ENCODE measurements around the gene TRMT2B. TPM values are rescaled to one million over a fixed set of nuclear protein-coding genes. Genes with fewer than 3 reads are reported as not detected.

Gene TRMT2B, protein sequence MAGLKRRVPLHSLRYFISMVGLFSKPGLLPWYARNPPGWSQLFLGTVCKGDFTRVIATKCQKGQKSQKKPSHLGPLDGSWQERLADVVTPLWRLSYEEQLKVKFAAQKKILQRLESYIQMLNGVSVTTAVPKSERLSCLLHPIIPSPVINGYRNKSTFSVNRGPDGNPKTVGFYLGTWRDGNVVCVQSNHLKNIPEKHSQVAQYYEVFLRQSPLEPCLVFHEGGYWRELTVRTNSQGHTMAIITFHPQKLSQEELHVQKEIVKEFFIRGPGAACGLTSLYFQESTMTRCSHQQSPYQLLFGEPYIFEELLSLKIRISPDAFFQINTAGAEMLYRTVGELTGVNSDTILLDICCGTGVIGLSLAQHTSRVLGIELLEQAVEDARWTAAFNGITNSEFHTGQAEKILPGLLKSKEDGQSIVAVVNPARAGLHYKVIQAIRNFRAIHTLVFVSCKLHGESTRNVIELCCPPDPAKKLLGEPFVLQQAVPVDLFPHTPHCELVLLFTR
- 18.8 and 20.5 TPM in 2 replicates for total RNA-seq
- long read RNA-seq, partial matches to known transcripts = 8 of 57 reads
- long read RNA-seq, other reads (novel, unspliced or antisense) = 49 of 57 reads

DNA sequence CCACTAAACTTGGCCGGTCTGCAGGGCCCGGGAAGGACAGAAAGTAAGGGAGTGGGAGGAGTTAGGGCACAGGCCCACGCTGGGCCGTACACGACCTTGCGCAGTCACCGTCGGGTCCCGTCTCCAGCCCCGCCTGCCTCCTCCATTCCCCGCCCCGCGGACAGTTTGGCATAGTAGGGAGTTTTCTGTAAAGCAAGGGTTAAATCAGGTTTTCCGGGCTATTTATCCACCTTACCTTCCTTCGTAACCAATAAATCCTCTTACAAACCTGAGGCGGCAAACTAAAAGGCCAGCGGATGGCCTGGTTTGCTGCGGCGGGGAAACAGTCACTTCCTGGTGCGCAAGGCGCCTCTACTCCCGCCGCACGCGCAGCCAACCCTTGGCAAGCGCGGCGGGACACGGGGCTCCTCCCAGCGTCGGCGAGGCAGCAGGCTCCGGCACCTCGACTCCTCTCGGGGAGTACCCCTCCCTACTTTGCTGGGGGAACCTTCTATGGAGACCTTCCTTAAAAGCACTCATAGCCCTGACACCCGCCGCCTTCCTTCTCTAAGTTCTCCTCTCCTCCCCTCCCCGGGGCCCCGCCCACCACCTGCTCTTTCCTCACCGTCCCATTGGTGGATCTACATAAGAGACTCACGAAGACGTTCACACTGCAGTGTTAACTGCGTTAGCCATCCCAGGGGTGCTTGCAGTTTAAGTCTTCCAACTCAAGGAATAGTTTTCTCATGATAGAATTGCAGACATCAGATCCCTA is at the start of gene TRMT2B:
TRMT2B (minus strand) TSS at position 563 of the 754 bp plus-strand sequence. CDS start 9,822 bp downstream, outside the sequence.
- DNase-seq (ENCODE audit: low spot score, unreplicated experiment) = peak; percentile 14
- Mint-ChIP-seq H3K27me3 (no peaks in the 10 kb centered on the region), H3K36me3 (ENCODE audit: insufficient read depth) (peaks cover 4% of the 10 kb centered on the region), H3K4me3 (ENCODE audit: low read depth) (peak within 1 kb of the TSS; percentile 90), H3K4me1 (ENCODE audit: low read depth) (no peaks in the 10 kb centered on the region), H3K27ac (peak within 1 kb of the TSS; percentile 96), H3K9me3 (ENCODE audit: low read depth) (peaks cover 12% of the 10 kb centered on the region)
- TF ChIP-seq CTCF (IDR thresholded peaks at IDR 0.05; ENCODE audit: unreplicated experiment) = no peak

DNA sequence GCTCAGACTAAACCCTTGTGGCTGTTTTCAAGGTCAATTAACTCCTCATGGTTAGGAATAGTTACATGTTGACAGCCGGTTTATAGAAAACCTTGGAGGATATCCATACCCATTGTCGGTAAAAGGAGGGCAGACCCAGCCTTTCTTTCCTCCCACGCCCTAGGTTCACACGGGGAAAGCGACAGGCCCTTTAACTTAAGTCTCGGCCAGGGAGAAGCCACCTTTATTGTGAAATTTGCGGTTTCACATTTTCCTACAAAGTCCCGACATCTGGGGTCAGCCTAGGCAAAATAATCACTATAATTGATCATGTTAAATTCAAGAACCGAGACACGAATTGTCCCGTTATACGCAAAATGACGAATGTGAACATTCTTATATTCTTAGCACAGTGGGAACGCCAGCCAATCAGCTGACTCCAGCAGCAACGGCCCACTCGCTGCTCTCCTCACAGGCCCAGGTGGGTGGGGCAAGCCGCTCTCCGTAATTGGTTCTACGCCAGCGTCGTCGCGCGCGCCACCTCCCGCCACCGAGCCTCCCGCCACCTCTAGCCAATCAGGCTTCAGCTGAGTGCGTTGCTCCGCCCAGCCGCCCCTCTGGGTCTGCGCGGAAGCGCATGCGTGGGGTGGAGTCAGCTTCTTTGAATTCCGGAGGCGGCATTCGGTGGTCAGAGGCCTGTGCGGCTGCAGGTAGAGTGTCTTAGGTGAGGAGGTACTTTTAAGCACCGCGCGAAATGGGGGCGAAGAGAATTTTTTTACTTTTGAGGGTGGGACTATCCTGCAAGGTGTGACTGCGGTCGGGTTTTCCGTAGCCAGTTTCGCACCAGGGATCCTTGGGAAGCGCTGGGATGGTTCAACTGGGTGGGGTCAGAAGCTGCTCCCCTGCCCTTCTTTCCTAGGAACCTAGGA is 45.9 kb upstream of the TRMT2B start, which contains the start of gene CENPI:
CENPI (plus strand) TSS at position 659 of the 908 bp plus-strand sequence. CDS start 2,867 bp downstream, outside the sequence.
- Mint-ChIP-seq H3K36me3 (ENCODE audit: insufficient read depth) (peaks cover 5% of the 10 kb centered on the region), H3K9me3 (ENCODE audit: low read depth) (peaks cover 15% of the 10 kb centered on the region), H3K4me1 (ENCODE audit: low read depth) (peaks cover 10% of the 10 kb centered on the region), H3K4me3 (ENCODE audit: low read depth) (peak within 1 kb of the TSS; percentile 87), H3K27ac (peak within 1 kb of the TSS; percentile 97), H3K27me3 (no peaks in the 10 kb centered on the region)
- no peak for TF ChIP-seq CTCF (IDR thresholded peaks at IDR 0.05; ENCODE audit: unreplicated experiment)
- DNase-seq (ENCODE audit: low spot score, unreplicated experiment) = peak; percentile 80

- Mint-ChIP-seq H3K27ac (no peak overlapping the region), H3K27me3 (no peaks in the 10 kb centered on the region), H3K4me3 (ENCODE audit: low read depth) (no peak overlapping the region), H3K9me3 (ENCODE audit: low read depth) (peaks cover 17% of the 10 kb centered on the region), H3K36me3 (ENCODE audit: insufficient read depth) (peaks cover 4% of the 10 kb centered on the region), H3K4me1 (ENCODE audit: low read depth) (no peaks in the 10 kb centered on the region)
- TF ChIP-seq CTCF (IDR thresholded peaks at IDR 0.05; ENCODE audit: unreplicated experiment) = no peak
- no peak for DNase-seq (ENCODE audit: low spot score, unreplicated experiment)
Observed at GRCh38 chrX:101091817-101092216, 39.9 kb upstream of the TRMT2B start.

DNA sequence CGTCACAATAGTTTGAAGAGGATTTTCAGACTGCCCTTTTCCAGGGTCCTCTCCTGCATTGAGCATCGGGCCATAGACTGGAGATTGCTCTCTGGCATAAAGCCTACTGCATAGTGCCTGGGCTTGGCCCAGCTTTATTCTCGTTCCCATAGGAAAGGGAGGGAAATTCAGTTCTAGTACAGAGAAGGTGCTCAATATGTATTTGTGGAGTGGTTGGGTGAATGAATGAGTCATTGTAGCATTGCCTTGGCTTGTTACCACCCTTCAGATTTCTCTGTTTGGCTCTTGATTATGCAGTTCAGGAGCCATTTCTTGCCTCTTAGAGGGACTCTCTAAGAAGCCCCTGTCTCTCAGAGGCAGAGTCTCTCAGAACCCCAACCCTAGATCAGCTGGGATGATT is 29.3 kb upstream of the TRMT2B start:
- Mint-ChIP-seq H3K27me3 (peaks cover 3% of the 10 kb centered on the region), H3K36me3 (ENCODE audit: insufficient read depth) (no peaks in the 10 kb centered on the region), H3K4me3 (ENCODE audit: low read depth) (no peak overlapping the region), H3K4me1 (ENCODE audit: low read depth) (peaks cover 7% of the 10 kb centered on the region), H3K9me3 (ENCODE audit: low read depth) (peaks cover 7% of the 10 kb centered on the region), H3K27ac (no peak overlapping the region)
- TF ChIP-seq CTCF (IDR thresholded peaks at IDR 0.05; ENCODE audit: unreplicated experiment) = no peak
- no peak for DNase-seq (ENCODE audit: low spot score, unreplicated experiment)
